ENCODE data around the gene POLR2F. TPM values are rescaled to one million over a fixed set of nuclear protein-coding genes. Genes with fewer than 3 reads are reported as not detected.
A peak's percentile ranks its signal among the peaks of the same experiment; 100 is the strongest.

POLR2F gene
- total RNA-seq, 2 donors from 2014 or later: 52.5 to 110 TPM

DNA sequence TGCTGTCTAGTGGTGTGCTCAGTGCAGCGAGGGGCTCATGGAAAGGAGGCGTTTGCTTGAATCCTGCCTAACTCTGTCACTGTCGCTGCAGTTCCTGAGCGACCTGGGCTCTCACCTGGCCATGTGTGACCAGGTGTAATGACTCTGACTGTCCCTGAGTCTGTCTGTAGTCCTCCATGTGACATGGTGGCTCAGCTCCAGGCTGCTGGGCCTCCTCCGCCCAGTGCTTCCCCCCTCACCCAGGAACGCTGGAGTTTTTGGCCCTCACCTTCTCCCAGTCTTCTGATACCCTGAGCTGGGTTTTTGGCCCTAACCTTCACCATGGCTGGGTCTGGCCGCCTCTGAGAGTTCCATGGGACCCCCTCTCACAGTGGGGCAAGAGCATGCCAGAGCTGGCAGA lies 27.1 kb upstream of the POLR2F start:
- H3K4me1 ChIP-seq: no peaks in the 10 kb centered on the region
- peaks cover 11% of the 10 kb centered on the region for H3K36me3 ChIP-seq
- H3K9me3 ChIP-seq: no peaks in the 10 kb centered on the region
- no peak overlapping the region for H3K9ac ChIP-seq (ENCODE audit: low read depth in 2 of 2, low read length in 2 of 2)
- DNase-seq: no peak
- TF ChIP-seq, protein P1, sequence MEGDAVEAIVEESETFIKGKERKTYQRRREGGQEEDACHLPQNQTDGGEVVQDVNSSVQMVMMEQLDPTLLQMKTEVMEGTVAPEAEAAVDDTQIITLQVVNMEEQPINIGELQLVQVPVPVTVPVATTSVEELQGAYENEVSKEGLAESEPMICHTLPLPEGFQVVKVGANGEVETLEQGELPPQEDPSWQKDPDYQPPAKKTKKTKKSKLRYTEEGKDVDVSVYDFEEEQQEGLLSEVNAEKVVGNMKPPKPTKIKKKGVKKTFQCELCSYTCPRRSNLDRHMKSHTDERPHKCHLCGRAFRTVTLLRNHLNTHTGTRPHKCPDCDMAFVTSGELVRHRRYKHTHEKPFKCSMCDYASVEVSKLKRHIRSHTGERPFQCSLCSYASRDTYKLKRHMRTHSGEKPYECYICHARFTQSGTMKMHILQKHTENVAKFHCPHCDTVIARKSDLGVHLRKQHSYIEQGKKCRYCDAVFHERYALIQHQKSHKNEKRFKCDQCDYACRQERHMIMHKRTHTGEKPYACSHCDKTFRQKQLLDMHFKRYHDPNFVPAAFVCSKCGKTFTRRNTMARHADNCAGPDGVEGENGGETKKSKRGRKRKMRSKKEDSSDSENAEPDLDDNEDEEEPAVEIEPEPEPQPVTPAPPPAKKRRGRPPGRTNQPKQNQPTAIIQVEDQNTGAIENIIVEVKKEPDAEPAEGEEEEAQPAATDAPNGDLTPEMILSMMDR (IDR thresholded peaks at IDR 0.05): no peak
- intact Hi-C loops (cut with DNase I): no loop called here
- no peak overlapping the region for H3K4me3 ChIP-seq
- no peaks in the 10 kb centered on the region for H3K27me3 ChIP-seq
- H3K27ac ChIP-seq: no peak overlapping the region

DNA sequence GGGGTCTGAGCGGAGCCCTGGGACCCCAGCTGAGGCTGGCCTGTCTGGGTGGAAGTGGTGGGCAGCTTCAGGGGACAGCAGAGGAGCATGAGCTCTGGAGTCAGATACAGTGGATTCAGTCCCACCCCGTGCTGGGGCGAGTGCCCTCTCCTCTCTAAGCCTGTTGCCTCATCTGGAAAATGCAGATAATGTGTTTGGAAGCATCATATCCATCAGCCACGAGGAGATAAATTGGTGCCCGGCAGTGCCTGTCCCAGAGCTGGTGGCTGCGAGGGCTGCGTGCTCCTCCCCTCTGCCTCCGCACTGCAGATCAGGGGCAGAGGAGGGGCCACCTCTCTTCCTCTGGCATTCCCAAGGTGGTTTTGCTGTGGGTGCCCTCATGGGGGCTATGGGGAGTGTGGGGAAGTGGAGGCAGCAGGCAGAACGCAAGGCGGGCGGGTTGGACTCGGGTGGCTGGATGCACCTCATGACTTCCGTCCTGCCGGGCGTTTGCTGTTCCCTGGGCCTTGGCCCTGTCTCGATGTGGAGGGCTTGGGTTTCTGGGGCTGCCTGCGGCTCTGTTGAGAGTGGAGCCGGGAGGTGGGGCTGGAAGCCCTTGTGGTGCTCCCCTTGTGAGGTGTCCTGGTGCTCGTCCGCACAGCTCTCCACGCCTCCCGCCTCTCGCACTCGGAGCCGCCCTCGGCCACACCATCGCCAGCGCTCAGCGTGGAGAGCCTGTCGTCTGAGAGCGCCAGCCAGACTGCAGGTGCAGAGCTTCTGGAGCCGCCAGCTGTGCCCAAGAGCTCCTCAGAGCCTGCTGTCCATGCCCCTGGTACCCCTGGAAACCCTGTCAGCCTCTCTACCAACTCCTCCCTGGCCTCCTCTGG lies 26.5 kb upstream of the POLR2F start:
- no peak for DNase-seq
- Histone ChIP-seq H3K9me3 (no peaks in the 10 kb centered on the region), H3K4me3 (no peak overlapping the region), H3K9ac (ENCODE audit: low read depth in 2 of 2, low read length in 2 of 2) (no peak overlapping the region), H3K4me1 (no peaks in the 10 kb centered on the region), H3K27ac (no peak overlapping the region), H3K36me3 (peaks cover 11% of the 10 kb centered on the region), H3K27me3 (no peaks in the 10 kb centered on the region)
- intact Hi-C loops (cut with DNase I): no loop called here
- TF ChIP-seq, protein P1 (IDR thresholded peaks at IDR 0.05): no peak

DNA sequence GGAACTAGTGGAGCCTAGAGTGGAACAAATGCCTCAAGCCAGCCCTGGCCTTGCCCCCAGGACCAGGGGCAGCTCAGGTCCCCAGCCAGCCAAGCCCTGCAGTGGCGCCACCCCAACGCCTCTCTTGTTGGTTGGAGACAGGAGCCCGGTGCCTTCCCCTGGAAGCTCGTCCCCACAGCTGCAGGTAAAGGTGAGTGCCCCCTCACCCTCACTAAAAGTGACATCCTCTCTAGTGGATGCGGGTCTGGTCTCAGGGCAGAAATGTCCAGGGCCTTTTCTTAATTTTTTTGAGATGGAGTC lies 25.9 kb upstream of the POLR2F start:
- Histone ChIP-seq H3K4me3 (no peak overlapping the region), H3K9me3 (no peaks in the 10 kb centered on the region), H3K27ac (no peak overlapping the region), H3K4me1 (no peaks in the 10 kb centered on the region), H3K9ac (ENCODE audit: low read depth in 2 of 2, low read length in 2 of 2) (no peak overlapping the region), H3K36me3 (peaks cover 11% of the 10 kb centered on the region), H3K27me3 (no peaks in the 10 kb centered on the region)
- no peak for DNase-seq
- TF ChIP-seq, protein P1 (IDR thresholded peaks at IDR 0.05): no peak
- intact Hi-C loops (cut with DNase I): no loop called here

DNA sequence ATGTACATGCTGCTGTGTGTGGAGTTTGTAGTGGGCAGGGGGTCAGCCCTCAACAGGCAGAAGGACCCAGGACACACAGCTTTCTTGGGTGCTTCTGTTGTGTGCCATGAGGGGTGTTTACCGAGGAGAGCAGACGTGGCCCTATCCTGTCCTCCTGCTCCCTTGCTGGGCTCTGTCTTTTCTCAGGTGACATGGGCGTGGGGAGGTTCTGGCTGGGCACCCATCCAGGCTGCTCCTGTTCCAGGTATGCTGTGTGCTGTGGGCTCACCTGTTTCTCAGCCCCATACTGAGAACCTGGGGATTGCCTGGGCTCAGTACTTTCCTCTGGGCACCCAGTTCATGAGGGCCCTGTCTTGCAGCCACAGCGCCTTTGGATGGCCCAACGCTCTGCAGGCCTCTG lies 24.1 kb upstream of the POLR2F start:
- no peak for DNase-seq
- intact Hi-C loops (cut with DNase I): no loop called here

DNA sequence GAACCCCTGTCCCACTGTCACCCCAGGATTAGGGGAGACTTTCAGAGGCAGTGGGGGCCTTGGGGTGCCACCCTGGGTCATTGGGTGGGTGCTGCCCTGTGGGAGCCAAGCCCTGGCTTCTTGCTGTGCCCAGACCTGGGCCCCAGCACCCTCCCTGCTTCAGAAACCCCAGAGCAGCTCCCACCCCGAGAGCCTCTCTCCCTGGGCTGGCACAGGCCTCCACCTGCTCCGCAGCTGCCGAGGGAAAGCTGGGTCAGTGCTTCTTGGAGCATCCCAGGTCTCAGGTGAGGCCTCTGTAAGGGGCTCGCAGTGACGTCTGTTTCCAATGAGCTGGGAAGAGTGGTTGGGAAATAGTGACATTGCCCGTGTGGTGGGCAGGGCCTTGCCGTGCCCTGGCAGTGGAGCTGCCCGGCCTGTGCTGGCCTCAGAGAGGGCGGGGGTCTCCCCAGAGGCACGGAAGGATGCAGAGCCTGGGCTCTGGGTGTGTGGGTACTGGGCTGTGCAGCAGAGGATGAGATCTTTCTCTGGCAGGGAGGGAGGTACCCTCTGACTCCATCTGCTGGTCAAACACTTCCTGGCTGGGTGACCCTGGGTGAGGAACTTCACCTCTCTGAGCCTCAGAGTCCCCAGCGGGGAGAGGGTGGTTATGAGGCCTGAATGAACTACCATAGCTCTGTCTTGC lies 23.1 kb upstream of the POLR2F start:
- intact Hi-C loops (cut with DNase I): no loop called here
- TF ChIP-seq, protein P1 (IDR thresholded peaks at IDR 0.05): peak; percentile 27
- Histone ChIP-seq H3K4me1 (peaks cover 4% of the 10 kb centered on the region), H3K36me3 (peaks cover 6% of the 10 kb centered on the region), H3K4me3 (no peak overlapping the region), H3K9ac (ENCODE audit: low read depth in 2 of 2, low read length in 2 of 2) (no peak overlapping the region), H3K9me3 (no peaks in the 10 kb centered on the region), H3K27ac (no peak overlapping the region), H3K27me3 (no peaks in the 10 kb centered on the region)
- no peak for DNase-seq

More for the DNA sequence above, 24.1 kb upstream of the POLR2F start:
- Histone ChIP-seq H3K36me3 (peaks cover 11% of the 10 kb centered on the region), H3K27ac (no peak overlapping the region), H3K4me3 (no peak overlapping the region), H3K27me3 (no peaks in the 10 kb centered on the region), H3K9ac (ENCODE audit: low read depth in 2 of 2, low read length in 2 of 2) (no peak overlapping the region), H3K4me1 (peaks cover 4% of the 10 kb centered on the region), H3K9me3 (no peaks in the 10 kb centered on the region)
- TF ChIP-seq, protein P1 (IDR thresholded peaks at IDR 0.05): no peak

Data from colonic mucosa (tissue), 4 donors.